ENCODE data around the gene MFRP. TPM values are rescaled to one million over a fixed set of nuclear protein-coding genes. Genes with fewer than 3 reads are reported as not detected.
A peak's percentile ranks its signal among the peaks of the same experiment; 100 is the strongest.

Gene MFRP
- total and polyA plus RNA-seq, 9 of the 15 experiments (the other 6 are each of a cell fraction or from before 2014, with no cell fraction given): not detected

DNA sequence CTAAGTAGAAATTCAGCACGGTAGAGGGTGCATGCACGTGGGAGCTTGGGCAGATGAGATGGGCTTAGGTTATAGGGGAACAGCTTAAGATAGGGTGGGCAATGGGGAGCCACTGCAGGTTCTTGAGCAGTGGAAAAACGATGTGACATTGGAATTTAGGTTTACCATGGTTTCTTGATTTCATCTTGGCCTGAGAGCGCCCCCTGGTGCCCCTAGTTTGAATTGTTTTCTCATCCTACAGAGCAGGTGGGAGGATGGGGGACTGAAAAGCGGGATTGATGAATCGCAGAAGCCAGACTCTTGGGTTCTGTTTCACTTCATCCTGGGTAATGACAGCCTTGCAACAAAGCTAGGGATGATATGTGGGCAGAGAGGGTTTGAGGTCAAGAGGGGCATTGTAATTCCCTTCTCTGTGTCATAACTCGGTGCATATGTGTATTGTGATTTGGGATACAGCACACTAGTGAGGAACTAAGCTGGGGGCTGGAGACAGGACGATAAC, 22.9 kb downstream of the MFRP start (continued):
- TF ChIP-seq RBBP5 (IDR thresholded peaks at IDR 0.05; ENCODE audit: borderline replicate concordance, insufficient read depth, low read length, poor library complexity, severe bottlenecking) (no peak), MNT (conservative IDR thresholded peaks at IDR 0.05) (0 out of 4 replicates have a peak, but pooled peaks of 1 of the 2 experiments have one; percentile 13), SMAD2 (IDR thresholded peaks at IDR 0.05; ENCODE audit: low read depth, low read length) (no peak), TAF9B (IDR thresholded peaks at IDR 0.05; ENCODE audit: partially characterized antibody) (no peak), MAFG (tag; conservative IDR thresholded peaks at IDR 0.05) (peak; percentile 15; the same call in 1 of the 2 replicates), TCF7L2 (IDR thresholded peaks at IDR 0.05; ENCODE audit: low read depth, low read length) (no peak), FOSL1 (tag; conservative IDR thresholded peaks at IDR 0.05) (no peak), ZNF263 (CRISPR knock-in tag; IDR thresholded peaks at IDR 0.05; ENCODE audit: borderline replicate concordance) (no peak), RB1 (IDR thresholded peaks at IDR 0.05; ENCODE audit: low read depth) (peak; percentile 67), MCM2 (IDR thresholded peaks at IDR 0.05; ENCODE audit: low read depth) (no peak), SP1 (CRISPR knock-in tag; IDR thresholded peaks at IDR 0.05) (peak; percentile 49), FOXJ2 (tag; IDR thresholded peaks at IDR 0.05) (no peak), TEAD2 (tag; IDR thresholded peaks at IDR 0.05) (peak; percentile 68; the same call in 1 of the 2 replicates), ZNF77 (CRISPR knock-in tag; IDR thresholded peaks at IDR 0.05) (no peak), HDAC6 (IDR thresholded peaks at IDR 0.05; ENCODE audit: low read depth, low read length) (no peak), ZNF197 (CRISPR knock-in tag; IDR thresholded peaks at IDR 0.05; ENCODE audit: low read depth) (no peak), CAMTA2 (CRISPR knock-in tag; conservative IDR thresholded peaks at IDR 0.05) (no peak), RBM34 (IDR thresholded peaks at IDR 0.05; ENCODE audit: borderline replicate concordance, insufficient read depth, low read length) (no peak)
- TF ChIP-seq, protein P1, sequence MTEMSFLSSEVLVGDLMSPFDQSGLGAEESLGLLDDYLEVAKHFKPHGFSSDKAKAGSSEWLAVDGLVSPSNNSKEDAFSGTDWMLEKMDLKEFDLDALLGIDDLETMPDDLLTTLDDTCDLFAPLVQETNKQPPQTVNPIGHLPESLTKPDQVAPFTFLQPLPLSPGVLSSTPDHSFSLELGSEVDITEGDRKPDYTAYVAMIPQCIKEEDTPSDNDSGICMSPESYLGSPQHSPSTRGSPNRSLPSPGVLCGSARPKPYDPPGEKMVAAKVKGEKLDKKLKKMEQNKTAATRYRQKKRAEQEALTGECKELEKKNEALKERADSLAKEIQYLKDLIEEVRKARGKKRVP (CRISPR knock-in tag; IDR thresholded peaks at IDR 0.05): no peak
- TF ChIP-seq, protein P2, sequence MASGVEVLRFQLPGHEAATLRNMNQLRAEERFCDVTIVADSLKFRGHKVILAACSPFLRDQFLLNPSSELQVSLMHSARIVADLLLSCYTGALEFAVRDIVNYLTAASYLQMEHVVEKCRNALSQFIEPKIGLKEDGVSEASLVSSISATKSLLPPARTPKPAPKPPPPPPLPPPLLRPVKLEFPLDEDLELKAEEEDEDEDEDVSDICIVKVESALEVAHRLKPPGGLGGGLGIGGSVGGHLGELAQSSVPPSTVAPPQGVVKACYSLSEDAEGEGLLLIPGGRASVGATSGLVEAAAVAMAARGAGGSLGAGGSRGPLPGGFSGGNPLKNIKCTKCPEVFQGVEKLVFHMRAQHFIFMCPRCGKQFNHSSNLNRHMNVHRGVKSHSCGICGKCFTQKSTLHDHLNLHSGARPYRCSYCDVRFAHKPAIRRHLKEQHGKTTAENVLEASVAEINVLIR (CRISPR knock-in tag; IDR thresholded peaks at IDR 0.05): no peak
- TF ChIP-seq, protein P3, sequence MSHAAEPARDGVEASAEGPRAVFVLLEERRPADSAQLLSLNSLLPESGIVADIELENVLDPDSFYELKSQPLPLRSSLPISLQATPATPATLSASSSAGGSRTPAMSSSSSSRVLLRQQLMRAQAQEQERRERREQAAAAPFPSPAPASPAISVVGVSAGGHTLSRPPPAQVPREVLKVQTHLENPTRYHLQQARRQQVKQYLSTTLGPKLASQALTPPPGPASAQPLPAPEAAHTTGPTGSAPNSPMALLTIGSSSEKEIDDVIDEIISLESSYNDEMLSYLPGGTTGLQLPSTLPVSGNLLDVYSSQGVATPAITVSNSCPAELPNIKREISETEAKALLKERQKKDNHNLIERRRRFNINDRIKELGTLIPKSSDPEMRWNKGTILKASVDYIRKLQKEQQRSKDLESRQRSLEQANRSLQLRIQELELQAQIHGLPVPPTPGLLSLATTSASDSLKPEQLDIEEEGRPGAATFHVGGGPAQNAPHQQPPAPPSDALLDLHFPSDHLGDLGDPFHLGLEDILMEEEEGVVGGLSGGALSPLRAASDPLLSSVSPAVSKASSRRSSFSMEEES (CRISPR knock-in tag; IDR thresholded peaks at IDR 0.05): no peak
- TF ChIP-seq, protein P4, sequence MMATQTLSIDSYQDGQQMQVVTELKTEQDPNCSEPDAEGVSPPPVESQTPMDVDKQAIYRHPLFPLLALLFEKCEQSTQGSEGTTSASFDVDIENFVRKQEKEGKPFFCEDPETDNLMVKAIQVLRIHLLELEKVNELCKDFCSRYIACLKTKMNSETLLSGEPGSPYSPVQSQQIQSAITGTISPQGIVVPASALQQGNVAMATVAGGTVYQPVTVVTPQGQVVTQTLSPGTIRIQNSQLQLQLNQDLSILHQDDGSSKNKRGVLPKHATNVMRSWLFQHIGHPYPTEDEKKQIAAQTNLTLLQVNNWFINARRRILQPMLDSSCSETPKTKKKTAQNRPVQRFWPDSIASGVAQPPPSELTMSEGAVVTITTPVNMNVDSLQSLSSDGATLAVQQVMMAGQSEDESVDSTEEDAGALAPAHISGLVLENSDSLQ (IDR thresholded peaks at IDR 0.05): no peak

Measured in K562 (cell line).